Keratinocyte (primary cell): Measurements from ENCODE around the gene CDS2. TPM values are rescaled to one million over a fixed set of nuclear protein-coding genes. Genes with fewer than 3 reads are reported as not detected.

Experiments used
- DNase-seq: peaks from one replicate; pipeline ENCODE4 v3.0.0-alpha.2; 2011; ENCODE audit warnings: low read depth, missing footprints, low spot score
- FAIRE-seq: peaks from 2 replicates; lab custom pipeline; 2011; peaks lifted over from hg19 to GRCh38; lab: Jason Lieb, UNC
- H2AFZ ChIP-seq: 2 replicates; pipeline ENCODE4 v1.6.0; 2012; ENCODE audit warnings: low read length, control low read depth, inconsistent platforms; ENCODE audit not compliant: control insufficient read depth
- H3K27ac ChIP-seq: 2 replicates; pipeline ENCODE4 v1.5.1; 2011; ENCODE audit warnings: low read length; ENCODE audit not compliant: control insufficient read depth, insufficient read depth
- H3K27me3 ChIP-seq: 3 replicates; pipeline ENCODE4 v1.6.0; 2011; ENCODE audit warnings: low read length; ENCODE audit not compliant: control insufficient read depth, insufficient read depth; ENCODE audit errors: extremely low read depth
- H3K36me3 ChIP-seq, 2 experiments: 2 replicates in 1 of 2; 3 replicates in 1 of 2; pipeline ENCODE4 v1.5.1; 2011; ENCODE audit warnings: low read length in 2 of 2, mild to moderate bottlenecking in 1 of 2; ENCODE audit not compliant: control insufficient read depth in 2 of 2, insufficient read depth in 2 of 2; ENCODE audit errors: extremely low read depth in 1 of 2
- H3K4me1 ChIP-seq: 3 replicates; pipeline ENCODE4 v1.5.1; 2011; ENCODE audit warnings: low read length; ENCODE audit not compliant: control insufficient read depth, insufficient read depth; ENCODE audit errors: extremely low read depth
- H3K4me2 ChIP-seq: 3 replicates; pipeline ENCODE4 v1.6.0; 2011; ENCODE audit warnings: low read depth, low read length; ENCODE audit not compliant: control insufficient read depth, insufficient read depth; ENCODE audit errors: extremely low read depth
- H3K4me3 ChIP-seq, 3 experiments: fragments of 200-600 bp in 1 of 3; sonication (generic) in 1 of 3; 2 replicates in 2 of 3; 3 replicates in 1 of 3; pipeline ENCODE4 v1.5.1; 2011 to 2016; ENCODE audit warnings: low read length in 3 of 3, mild to moderate bottlenecking in 3 of 3, control low read depth in 2 of 3, inconsistent platforms in 1 of 3, low read depth in 1 of 3, mixed read lengths in 1 of 3, mixed run types in 1 of 3, moderate library complexity in 1 of 3; ENCODE audit not compliant: control insufficient read depth in 2 of 3, insufficient read depth in 2 of 3; ENCODE audit errors: extremely low read depth in 1 of 3
- H3K79me2 ChIP-seq: 2 replicates; pipeline ENCODE4 v1.6.0; 2012; ENCODE audit warnings: low read length; ENCODE audit not compliant: control insufficient read depth, insufficient read depth
- H3K9ac ChIP-seq: 3 replicates; pipeline ENCODE4 v1.6.0; 2011; ENCODE audit warnings: low read length; ENCODE audit not compliant: control insufficient read depth, insufficient read depth; ENCODE audit errors: extremely low read depth
- H3K9me1 ChIP-seq: 3 replicates; pipeline ENCODE4 v1.6.0; 2011; ENCODE audit warnings: low read length; ENCODE audit not compliant: control insufficient read depth, insufficient read depth; ENCODE audit errors: extremely low read depth
- H3K9me3 ChIP-seq: 2 replicates; pipeline ENCODE4 v1.5.1; 2012; ENCODE audit warnings: low read depth, low read length; ENCODE audit not compliant: control insufficient read depth
- H4K20me1 ChIP-seq: 3 replicates; pipeline ENCODE4 v1.6.0; 2011; ENCODE audit warnings: low read length; ENCODE audit not compliant: control insufficient read depth, insufficient read depth; ENCODE audit errors: extremely low read depth
- CTCF ChIP-seq, 3 experiments: IDR thresholded peaks in 1 of 3; conservative IDR thresholded peaks in 1 of 3; optimal IDR thresholded peaks in 1 of 3; 2 replicates in 2 of 3; 3 replicates in 1 of 3; pipeline versions ENCODE3 to v1.5.1; 2011; ENCODE audit warnings: low read length in 3 of 3, mild to moderate bottlenecking in 3 of 3, moderate library complexity in 2 of 3, control low read depth in 1 of 3, inconsistent platforms in 1 of 3; ENCODE audit not compliant: insufficient read depth in 2 of 3; ENCODE audit errors: extremely low read depth in 1 of 3
- EZH2 ChIP-seq: IDR thresholded peaks from one replicate; pipeline ENCODE4 v1.6.1; 2012; ENCODE audit warnings: inconsistent platforms, mild to moderate bottlenecking, low read length, moderate library complexity
- dilution Hi-C: fragments of 300-500 bp; cut with MboI; formaldehyde crosslinking; loops from one replicate; pipeline ENCODE4 v1.7.0; 2020; ENCODE audit warnings: low sequenced_read_pairs; ENCODE audit not compliant: extremely low pct_ligation_motif_present
- polyA plus RNA-seq, 5 experiments: library from polyadenylated mRNA; depleted of rRNA in 3 of 5; stranded (reverse) in 3 of 5; stranded (forward) in 1 of 5; unstranded in 1 of 5; fragments of >200 nt; gene quantifications; 1 replicate in 1 of 5; 2 replicates in 3 of 5; 3 replicates in 1 of 5; pipeline versions ENCODE4 v1.2.1 to v1.2.3, GENCODE V29; 2011 to 2012; ENCODE audit warnings: missing spikeins in 2 of 5, low read depth in 1 of 5, low replicate concordance in 1 of 5

The CDS2 gene
- polyA plus RNA-seq, 1 donor (not counting 4 experiments of a cell fraction or from before 2014, with no cell fraction given): 67.1 TPM

GRCh38 chr20:5205348-5206210, 78.8 kb downstream of the CDS2 start:
- Histone ChIP-seq H4K20me1 (no peaks in the 10 kb centered on the region), H3K4me1 (no peaks in the 10 kb centered on the region), H3K9me1 (no peaks in the 10 kb centered on the region), H3K9ac (no peak overlapping the region), H3K9me3 (no peaks in the 10 kb centered on the region), H3K4me3 (no peak overlapping the region), H3K79me2 (no peaks in the 10 kb centered on the region), H3K36me3 (no peaks in the 10 kb centered on the region), H3K27ac (no peak overlapping the region), H3K4me2 (no peak overlapping the region), H2AFZ (no peak overlapping the region), H3K27me3 (no peaks in the 10 kb centered on the region)
- dilution Hi-C loops: no loop called here
- FAIRE-seq (peak; percentile 82), DNase-seq (peak; percentile 42)
- TF ChIP-seq EZH2: no peak
- TF ChIP-seq CTCF (optimal IDR thresholded peaks at IDR 0.05 in 1 of 3, IDR thresholded peaks at IDR 0.05 in 1 of 3, conservative IDR thresholded peaks at IDR 0.05 in 1 of 3; ENCODE audit: extremely low read depth in 1 of 3, insufficient read depth in 2 of 3, low read length in 3 of 3): peak; percentile 93 to 99 (median 96)

- dilution Hi-C loops: no loop called here
- Histone ChIP-seq H3K27ac (no peak overlapping the region), H3K36me3 (no peaks in the 10 kb centered on the region), H3K4me1 (no peaks in the 10 kb centered on the region), H2AFZ (no peak overlapping the region), H3K9me3 (no peaks in the 10 kb centered on the region), H3K4me3 (no peak overlapping the region), H3K79me2 (no peaks in the 10 kb centered on the region), H4K20me1 (peaks cover 1% of the 10 kb centered on the region), H3K4me2 (no peak overlapping the region), H3K9ac (no peak overlapping the region), H3K9me1 (no peaks in the 10 kb centered on the region), H3K27me3 (no peaks in the 10 kb centered on the region)
- no peak for TF ChIP-seq CTCF (optimal IDR thresholded peaks at IDR 0.05 in 1 of 3, IDR thresholded peaks at IDR 0.05 in 1 of 3, conservative IDR thresholded peaks at IDR 0.05 in 1 of 3; ENCODE audit: extremely low read depth in 1 of 3, insufficient read depth in 2 of 3, low read length in 3 of 3)
- TF ChIP-seq EZH2: no peak
- FAIRE-seq: no peak
- DNase-seq: no peak
These were observed 80.3 kb downstream of the CDS2 start for GRCh38 chr20:5207138-5207537.
